ENCODE data around the gene TPR. TPM values are rescaled to one million over a fixed set of nuclear protein-coding genes. Genes with fewer than 3 reads are reported as not detected.
"Not testable (repeated sequence)": the region's sequence is repeated elsewhere in the genome, so short reads cannot be mapped to it uniquely, and the experiment has no call there.

The TPR gene
- 46.4 TPM for total RNA-seq
- long read RNA-seq, full-length matches to known transcripts, result 1 of 70 reads
- long read RNA-seq, partial matches to known transcripts, result 61 of 70 reads
- long read RNA-seq, other reads (novel, unspliced or antisense), result 8 of 70 reads

DNA sequence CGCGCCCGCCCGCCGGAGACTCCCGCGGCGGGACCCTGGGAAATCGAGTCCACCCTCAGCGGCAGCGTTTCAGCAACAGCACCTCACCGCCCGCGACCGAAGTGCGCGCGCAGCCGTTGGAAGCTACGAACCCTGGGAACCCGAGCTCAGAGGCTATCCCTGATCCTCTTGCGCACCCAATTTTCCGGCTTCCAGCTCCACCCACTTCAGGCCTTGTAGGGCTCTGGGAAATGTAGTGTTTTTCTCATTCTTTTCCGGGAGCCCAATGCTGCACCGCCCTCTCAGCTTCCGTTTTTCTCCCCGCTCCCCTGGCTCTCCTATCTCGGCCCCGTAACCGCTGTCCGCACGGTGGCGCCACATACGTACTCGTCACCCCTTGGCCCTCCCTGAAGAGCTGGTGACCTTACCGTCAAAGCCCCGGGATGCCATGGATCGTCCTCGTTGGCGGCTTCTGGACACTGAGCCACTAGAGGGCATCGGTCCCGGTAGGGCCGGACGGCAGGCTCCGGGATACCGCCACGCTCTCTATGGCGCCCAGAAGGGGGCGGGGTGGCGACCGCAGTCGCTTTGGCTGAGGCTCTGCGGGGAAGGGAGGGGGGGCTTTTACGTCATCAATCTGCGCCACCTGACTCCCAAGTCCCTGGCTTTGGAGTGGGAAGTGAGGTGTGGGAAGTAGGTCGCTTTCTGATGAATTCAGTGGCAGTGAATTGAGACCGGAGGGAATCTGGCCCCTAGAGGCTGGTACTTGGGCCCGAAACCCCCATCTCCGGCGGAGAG is at the start of gene TPR, which contains the start of gene ODR4:
Gene TPR, minus strand, starts transcription at position 102 of the 777 bp plus-strand sequence. CDS start 225 bp downstream, outside the sequence.
Gene ODR4, plus strand, starts transcription at position 687 of the 777 bp plus-strand sequence. CDS start 3,948 bp downstream, outside the sequence.
- peak; percentile 99 for DNase-seq
- ATAC-seq, result peak; percentile 96
- intact Hi-C loops (cut with micrococcal nuclease), result no loop called here

DNA sequence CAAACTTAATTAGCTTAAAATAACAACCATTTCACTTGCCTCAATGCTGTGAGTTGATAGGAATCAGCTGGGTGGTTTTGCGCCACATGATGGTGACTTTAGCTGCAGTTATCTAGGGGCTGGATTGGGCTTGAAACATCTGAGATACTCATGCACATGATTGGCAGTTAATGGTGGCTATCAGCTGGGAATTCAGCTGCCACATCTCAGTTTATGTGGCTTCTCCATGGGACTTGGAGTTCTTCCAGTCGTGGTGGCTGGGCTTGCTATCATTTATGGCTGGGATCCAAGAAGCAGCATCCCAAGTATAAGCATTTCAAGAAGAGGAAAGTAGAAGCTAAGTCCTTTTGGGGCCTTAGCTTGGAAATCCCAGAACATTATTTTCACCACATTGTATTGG is 49.5 kb upstream of the TPR start:
- peak; percentile 27 for DNase-seq

DNA sequence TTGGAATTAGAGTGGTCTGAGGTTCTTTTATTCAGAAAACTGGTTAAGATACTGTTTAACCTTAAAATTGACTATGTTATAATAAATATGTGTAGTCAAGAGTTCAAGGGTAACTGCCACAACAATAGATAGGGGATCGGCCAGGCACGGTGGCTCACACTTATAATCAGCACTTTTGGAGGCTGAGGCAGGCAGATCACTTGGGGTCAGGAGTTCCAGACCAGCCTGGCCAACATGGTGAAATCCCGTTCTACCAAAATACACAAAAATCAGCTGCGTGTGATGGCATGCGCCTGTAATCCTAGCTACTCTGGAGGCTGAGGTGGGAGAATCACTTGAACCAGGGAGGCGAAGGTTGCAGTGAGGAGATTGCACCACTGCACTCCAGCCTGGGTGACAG is 46.4 kb upstream of the TPR start:
- ATAC-seq, result no peak
- intact Hi-C loops (cut with micrococcal nuclease), result no loop called here
- DNase-seq, result no peak

More for the DNA sequence above, 49.5 kb upstream of the TPR start:
- intact Hi-C loops (cut with micrococcal nuclease), result no loop called here
- ATAC-seq, result peak; percentile 81

DNA sequence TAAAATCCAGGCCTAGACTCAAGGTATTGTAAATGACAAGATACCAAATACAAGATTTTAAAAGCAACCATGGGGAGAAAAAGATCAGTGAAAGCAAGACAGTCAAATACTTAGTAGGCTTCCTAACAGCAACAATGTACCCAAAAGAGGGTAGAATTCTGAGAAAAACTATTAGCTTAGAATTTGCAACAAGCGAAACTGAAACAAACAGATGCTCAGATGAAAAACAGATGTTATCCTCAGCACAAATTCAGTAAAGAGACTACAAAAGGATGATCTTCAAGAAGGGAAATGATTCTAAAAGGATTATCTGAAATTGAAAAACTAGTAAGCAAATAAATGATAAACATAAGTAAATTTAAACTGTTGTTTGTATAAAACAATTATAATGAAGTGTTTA is 45.9 kb upstream of the TPR start:
- DNase-seq (no peak), ATAC-seq (peak; percentile 41)
- intact Hi-C loops (cut with micrococcal nuclease), result no loop called here

DNA sequence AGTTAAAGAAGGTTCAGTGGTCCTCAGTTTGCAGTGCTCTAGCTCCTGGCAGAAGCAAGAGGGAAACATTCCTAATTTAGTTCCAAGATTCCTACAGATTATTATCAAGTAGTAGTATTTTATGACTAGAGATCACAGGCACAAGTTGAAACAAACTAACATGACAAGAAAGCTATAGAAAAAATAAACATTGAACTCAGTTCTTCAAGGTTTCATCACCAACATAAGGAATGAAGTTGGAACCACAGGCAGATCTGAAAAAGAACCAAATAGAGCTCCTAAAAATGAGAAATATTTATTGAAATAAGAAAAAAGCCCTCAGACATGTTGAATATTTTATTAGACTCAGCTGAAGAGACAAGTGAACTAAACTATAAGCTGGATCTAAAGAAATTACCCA is 45.3 kb upstream of the TPR start:
- ATAC-seq, result no peak
- DNase-seq, result no peak
- intact Hi-C loops (cut with micrococcal nuclease), result no loop called here

DNA sequence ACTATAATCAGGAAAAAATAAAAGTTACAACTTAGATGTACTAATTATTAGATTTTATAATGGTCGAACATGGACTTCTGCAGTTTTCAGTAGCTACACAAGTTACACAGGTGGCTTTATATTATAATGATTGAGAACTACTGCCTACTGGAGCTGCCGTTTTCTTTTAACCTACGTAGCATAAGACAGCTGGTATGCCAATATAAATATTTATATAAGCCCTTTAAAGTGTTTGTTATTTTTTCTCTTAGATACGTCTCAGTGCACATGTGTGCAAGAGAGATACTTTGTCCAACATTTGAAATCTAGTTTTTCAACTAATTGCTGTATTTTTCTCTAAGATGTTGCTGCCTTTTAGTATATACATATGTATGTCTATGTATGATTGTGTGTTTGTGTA is 43.5 kb upstream of the TPR start:
- intact Hi-C loops (cut with micrococcal nuclease), result no loop called here
- ATAC-seq (no peak), DNase-seq (no peak)

DNA sequence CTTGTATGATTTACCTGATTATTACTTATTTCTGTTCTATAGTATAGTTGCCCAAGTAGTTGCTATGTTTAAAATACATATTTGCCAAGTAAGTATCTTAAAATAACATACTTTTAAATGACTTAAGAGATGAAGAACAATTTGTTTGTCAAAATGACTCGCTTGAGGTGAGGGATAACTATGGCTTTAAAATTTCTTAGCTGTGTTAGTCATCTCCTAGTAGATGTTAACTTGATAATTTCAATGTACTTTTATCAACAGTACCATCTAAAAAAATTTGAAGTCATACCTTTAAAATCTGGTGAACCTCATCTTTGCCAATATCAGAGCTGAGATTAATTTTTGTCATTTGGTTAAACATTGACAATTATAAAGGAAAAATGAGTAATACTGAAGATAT is 38.3 kb upstream of the TPR start:
- DNase-seq (no peak), ATAC-seq (no peak)
- intact Hi-C loops (cut with micrococcal nuclease), result no loop called here

DNA sequence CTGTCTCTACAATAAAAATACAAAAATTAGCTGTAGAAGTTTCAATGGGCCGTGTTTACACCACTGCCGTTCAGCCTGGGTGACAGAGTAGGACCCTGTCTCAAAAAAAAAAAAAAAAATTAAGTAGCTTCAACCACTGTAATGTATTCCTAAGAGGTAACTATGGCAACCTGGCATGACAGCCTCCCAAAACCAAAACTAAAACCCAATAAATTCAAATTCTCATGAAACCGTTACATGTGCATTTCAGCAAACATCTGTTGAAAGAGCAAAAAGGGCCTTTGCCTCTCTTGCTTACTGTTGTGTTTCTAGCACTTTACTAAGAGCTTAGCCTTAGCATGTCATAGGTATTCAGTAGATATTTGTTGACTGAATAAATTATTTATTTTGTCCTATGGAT is 34.0 kb upstream of the TPR start:
- intact Hi-C loops (cut with micrococcal nuclease), result no loop called here
- DNase-seq (no peak), ATAC-seq (no peak)

DNA sequence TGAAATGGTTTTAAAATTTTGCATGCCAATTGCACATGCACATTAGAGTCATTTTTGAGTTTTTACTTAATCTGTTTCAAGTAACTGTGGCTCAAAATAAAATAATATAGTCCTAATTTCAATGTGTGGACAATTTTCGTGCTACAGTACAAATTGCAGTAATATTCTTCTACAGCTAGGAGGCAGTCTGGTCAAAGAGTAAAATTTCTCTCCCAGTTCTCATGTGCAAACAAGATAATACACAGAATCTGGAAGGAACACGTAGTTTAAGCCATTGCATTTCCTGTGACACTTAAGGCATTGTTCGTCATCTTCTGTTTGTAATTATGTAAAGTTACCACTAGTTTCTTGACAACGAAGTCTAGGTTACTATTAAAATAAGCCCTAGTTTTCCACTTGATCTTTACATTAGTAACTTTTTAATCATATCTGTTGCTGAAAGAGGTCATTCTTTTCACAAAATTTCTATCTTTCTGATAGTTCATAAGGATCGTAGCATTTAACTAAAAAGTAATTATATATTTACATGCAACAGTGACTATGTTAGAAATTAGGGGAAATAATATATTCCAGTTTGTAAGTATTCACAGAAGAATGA is 29.5 kb upstream of the TPR start:
- intact Hi-C loops (cut with micrococcal nuclease), result no loop called here
- DNase-seq (no peak), ATAC-seq (no peak)

DNA sequence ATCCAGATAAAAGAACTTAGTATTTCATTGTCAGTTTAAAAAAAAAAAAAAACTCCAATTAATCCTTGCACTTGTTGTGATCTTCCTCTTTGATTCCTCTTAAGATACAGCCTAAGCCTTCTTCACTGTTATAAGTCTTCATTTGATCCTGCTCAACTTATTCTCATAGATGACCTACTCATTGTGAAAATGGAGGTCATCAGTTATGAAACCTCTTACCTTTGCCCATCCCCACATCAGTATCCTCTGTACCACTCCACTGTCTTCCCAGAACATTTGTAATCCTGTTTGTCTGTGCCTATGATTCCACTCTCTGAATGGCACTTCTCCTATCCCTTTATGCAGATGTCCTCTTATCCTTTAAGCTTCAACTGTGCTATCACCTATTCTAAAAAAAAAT is 28.6 kb upstream of the TPR start:
- ATAC-seq (no peak), DNase-seq (no peak)
- intact Hi-C loops (cut with micrococcal nuclease), result no loop called here

DNA sequence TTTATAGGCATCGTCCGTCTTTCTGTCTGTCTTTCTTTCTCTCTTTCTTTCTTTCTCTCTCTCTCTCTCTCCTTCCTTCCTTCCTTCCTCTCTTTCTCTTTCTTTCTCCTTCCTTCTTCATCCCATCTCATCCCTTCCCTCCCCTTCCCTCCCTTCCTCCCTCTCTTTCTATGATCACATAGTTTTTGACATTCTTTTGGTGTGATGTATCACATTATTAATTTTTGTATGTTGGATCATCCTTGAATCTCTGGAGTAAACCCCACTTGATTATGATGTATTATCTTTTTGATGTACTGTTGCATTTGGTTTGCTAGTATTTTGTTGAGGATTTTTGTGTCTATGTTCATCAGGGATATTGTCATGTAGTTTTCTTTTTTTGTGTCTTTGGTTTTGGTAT is 26.4 kb upstream of the TPR start:
- intact Hi-C loops (cut with micrococcal nuclease); DNase-seq: not testable (repeated sequence)

DNA sequence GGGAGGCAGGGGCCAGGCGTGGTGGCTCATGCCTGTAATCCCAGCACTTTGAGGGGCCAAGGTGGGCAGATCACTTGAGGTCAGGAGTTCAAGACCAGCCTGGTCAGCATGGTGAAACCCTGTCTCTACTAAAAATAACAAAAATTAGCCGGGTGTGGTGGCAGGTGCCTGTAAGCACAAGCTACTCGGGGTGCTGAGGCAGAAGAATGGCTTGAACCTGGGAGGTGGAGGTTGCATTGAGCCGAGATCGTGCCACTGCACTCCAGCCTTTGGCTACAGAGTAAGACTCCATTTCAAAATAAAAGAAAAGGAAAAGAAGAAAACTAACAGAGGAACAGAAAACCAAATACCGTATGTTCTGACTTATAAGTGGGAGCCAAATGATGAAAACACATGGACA is 17.7 kb upstream of the TPR start:
- ATAC-seq; intact Hi-C loops (cut with micrococcal nuclease); DNase-seq: not testable (repeated sequence)

More for the DNA sequence above, 26.4 kb upstream of the TPR start:
- not testable (repeated sequence) for ATAC-seq

DNA sequence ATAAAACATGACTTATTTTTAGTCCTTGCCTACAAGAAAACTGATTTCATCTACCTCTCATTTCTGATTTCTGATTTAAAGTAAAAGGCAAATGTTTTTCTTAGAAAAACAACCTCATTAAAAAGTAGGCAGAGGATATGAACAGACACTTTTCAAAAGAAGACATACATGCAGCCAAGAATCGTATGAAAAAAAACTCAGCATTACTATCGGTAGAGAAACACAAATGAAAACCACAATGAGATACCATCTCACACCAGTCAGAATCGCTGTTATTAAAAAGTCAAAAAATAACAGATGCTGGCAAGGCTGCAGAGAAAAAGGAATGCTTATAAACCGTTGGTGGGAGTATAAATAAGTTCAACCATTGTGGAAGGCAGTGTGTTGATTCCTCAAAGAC is 16.8 kb upstream of the TPR start:
- DNase-seq, result no peak
- no peak for ATAC-seq
- intact Hi-C loops (cut with micrococcal nuclease), result no loop called here

DNA sequence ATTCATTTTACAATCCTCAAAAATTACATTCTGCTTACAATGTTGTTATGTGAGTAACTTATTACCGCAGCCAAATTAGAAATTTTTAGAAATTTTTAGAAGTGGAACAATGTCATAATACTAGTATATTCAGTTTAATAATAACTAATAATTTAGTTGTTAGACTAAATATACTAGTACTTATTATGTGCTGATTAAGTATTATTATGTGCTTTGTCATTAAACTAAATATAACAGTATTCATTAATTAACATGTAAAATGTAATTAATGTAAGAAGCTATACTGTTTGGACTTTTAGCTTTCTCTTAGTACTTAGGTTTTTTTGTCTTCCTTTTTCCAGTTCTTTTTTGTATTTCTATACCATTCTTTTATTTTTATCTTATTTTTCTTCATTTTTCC is 15.9 kb upstream of the TPR start:
- intact Hi-C loops (cut with micrococcal nuclease), result no loop called here
- ATAC-seq (no peak), DNase-seq (no peak)

DNA sequence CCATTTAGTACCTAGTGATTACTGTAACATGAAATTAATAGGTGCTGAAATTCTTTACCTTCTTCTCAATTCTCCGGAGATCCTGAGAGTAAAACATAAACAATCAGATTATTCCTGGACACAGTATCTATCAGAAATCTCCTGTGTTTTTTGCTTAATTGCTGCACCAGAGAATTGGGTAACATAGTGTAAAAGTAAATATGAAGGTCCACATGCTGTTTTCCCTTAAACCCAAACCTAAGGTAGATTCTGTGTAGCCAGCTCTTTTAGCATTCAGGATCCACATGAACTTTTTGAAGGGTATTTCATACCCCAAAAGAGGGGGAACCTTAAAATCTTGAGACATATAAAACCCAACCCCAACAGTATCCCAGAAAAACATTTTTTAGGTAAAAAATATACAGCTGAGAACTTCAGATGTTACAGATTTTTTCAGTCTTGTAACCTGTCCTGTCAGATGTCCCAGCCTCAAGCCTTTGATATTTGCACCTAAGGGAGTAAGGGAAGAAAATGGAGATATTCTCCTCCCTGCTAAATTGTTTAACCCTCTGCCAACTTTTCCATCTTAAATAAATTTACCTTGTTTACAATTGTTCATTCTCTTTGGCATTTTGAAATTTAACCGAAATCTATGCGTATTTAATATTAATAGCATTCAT is 11.8 kb upstream of the TPR start:
- DNase-seq (no peak), ATAC-seq (no peak)
- intact Hi-C loops (cut with micrococcal nuclease), result no loop called here

DNA sequence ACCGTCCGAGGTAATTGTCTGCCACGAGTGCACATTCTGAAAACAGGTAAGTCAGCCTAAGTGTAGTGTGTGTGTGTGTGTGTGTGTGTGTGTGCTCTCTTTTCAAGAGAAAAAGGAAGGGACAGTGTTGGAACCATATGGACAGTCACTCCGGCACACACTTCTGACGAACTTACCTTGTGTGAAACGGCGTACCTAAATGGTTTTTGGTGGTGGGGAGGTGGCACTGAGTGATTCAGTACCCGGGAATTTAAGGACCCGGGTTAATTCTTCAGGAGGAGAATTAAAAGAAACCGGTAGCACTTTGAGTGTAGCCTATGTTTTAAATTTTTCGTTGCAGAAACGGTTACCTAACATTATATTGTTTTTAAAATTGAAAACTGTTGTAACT is 871 bp upstream of the TPR start:
- no peak for DNase-seq
- intact Hi-C loops (cut with micrococcal nuclease), result no loop called here

DNA sequence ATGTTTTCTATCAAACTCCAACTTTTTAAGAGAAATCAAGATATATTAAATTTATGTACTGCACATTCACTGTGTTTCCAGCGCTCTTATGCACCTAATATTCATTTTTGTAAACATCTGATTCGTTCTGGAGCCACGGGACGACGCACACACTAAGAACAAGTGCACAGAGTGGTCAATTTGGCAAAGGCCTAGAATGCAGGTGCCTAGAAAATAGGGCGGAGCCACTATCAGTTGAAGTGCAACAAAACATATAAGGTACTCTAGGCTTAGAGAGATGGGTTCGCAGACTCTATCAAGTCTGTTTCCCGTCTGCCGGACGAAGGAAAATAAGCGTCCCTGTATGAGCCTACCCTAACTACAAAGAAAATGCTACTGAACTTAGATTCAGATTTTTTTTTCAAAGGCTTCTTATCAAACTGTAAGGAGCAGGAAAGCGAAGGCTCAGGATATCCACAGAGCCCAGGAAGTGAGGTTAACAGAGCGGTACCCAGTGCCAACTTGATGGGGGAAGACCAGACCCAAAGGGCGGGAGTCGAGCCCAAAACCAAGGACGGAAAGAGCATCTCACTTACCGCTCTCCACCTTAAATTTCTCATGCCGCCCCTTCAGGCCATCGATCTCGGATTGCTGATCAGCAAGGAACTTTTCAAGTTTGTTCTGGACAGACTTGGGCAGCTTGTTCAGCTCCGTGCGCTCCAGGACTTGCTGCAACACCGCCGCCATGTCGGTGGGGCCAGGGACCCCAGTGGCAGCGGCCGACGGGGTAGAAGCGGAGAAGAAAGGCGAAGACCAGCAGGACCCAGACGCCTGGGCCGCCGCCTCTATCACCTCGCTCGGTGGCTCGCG is 526 bp downstream of the TPR start:
- peak; percentile 10 for ATAC-seq
- intact Hi-C loops (cut with micrococcal nuclease), result no loop called here
- DNase-seq, result no peak

More for the DNA sequence above, 871 bp upstream of the TPR start:
- no peak for ATAC-seq

DNA sequence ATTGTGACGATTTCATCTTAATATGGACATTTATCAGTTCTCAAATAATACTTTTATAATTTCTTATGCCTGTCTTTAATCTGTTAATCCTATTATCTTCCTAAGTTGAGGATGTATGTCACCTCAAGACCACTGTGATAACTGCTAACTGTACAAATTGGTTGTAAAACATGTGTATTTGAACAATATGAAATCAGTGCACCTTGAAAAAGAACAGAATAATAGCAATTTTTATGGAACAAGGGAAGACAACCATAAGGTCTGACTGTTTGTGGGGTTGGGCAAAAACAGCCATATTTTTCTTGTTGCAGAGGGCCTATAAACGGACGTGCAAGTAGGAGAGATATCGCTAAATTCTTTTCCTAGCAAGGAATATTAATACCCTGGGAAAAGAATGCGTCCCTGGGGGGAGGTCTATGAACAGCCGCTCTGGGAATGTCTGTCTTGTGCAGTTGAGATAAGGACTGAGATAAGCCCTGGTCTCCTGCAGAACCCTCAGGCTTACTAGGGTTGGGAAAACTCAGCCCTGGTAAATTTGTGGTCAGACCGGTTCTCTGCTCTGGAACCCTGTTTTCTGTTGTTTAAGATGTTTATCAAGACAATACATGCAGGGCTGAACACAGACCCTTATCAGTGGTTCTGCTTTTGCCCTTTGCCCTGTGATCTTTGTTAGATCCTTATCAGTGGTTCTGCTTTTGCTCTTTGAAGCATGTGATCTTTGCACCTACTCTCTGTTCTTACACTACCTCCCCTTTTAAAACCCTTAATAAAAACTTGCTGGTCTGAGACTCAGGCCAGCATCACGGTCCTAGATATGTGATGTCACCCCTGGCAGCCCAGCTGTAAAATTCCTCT is 27.0 kb downstream of the TPR start:
- DNase-seq; ATAC-seq; intact Hi-C loops (cut with micrococcal nuclease): not testable (repeated sequence)

Data from left ventricle myocardium superior (tissue), 1 donor.